HG03066 (cell line): ENCODE measurements around the gene TBC1D2.
A peak's percentile ranks its signal among the peaks of the same experiment; 100 is the strongest.
"Not testable (repeated sequence)": the region's sequence is repeated elsewhere in the genome, so short reads cannot be mapped to it uniquely, and the experiment has no call there.

Source experiments
- ATAC-seq: cut with Tn5 transposase; IDR thresholded peaks from one replicate; pipeline ENCODE4 v1.9.1; 2021; ENCODE audit warnings: low read depth; ENCODE audit not compliant: unreplicated experiment

TBC1D2 gene

GRCh38 chr9:98175762-98176161 is 79.7 kb downstream of the TBC1D2 start:
- ATAC-seq: no peak

- ATAC-seq: no peak
Measured at GRCh38 chr9:98175028-98175569, 80.3 kb downstream of the TBC1D2 start.

- ATAC-seq: not testable (repeated sequence)
Measured at GRCh38 chr9:98174502-98174918, 80.9 kb downstream of the TBC1D2 start.

- ATAC-seq: no peak
Measured at GRCh38 chr9:98173181-98173580, 82.3 kb downstream of the TBC1D2 start.

GRCh38 chr9:98172604-98173003 is 82.8 kb downstream of the TBC1D2 start:
- no peak for ATAC-seq

- ATAC-seq: no peak
Measured at GRCh38 chr9:98171176-98171925, 84.1 kb downstream of the TBC1D2 start.

- ATAC-seq: peak; percentile 96
Measured at GRCh38 chr9:98168941-98169488, 86.4 kb downstream of the TBC1D2 start.

- no peak for ATAC-seq
Measured at GRCh38 chr9:98168153-98168780, 87.2 kb downstream of the TBC1D2 start.

GRCh38 chr9:98164912-98165311 is 90.5 kb downstream of the TBC1D2 start:
- no peak for ATAC-seq

GRCh38 chr9:98162613-98163012 is 92.8 kb downstream of the TBC1D2 start:
- no peak for ATAC-seq

GRCh38 chr9:98161851-98162250 is 93.6 kb downstream of the TBC1D2 start:
- ATAC-seq: no peak

- ATAC-seq: no peak
Measured at GRCh38 chr9:98159790-98160189, 95.7 kb downstream of the TBC1D2 start.

GRCh38 chr9:98159301-98159700 is 96.1 kb downstream of the TBC1D2 start:
- ATAC-seq: no peak

GRCh38 chr9:98158071-98158831 is 97.2 kb downstream of the TBC1D2 start:
- ATAC-seq: no peak

- no peak for ATAC-seq
Measured at GRCh38 chr9:98157372-98157771, 98.1 kb downstream of the TBC1D2 start.

- no peak for ATAC-seq
Measured at GRCh38 chr9:98154678-98155077, 100.8 kb downstream of the TBC1D2 start.

GRCh38 chr9:98152526-98152925 is 102.9 kb downstream of the TBC1D2 start:
- no peak for ATAC-seq

- no peak for ATAC-seq
Measured at GRCh38 chr9:98150721-98151120, 104.7 kb downstream of the TBC1D2 start.

- ATAC-seq: no peak
Measured at GRCh38 chr9:98150164-98150563, 105.3 kb downstream of the TBC1D2 start.

- ATAC-seq: no peak
Measured at GRCh38 chr9:98149422-98149821, 106.0 kb downstream of the TBC1D2 start.
